Left ventricle myocardium superior (tissue), 1 donor: ENCODE measurements around the gene MEF2A. TPM values are rescaled to one million over a fixed set of nuclear protein-coding genes. Genes with fewer than 3 reads are reported as not detected.

ENCODE experiments used
- ATAC-seq: fragments of 200-7000 bp; cut with Tn5 transposase; one replicate; pipeline ENCODE4 v1.9.1; 2020; ENCODE audit warnings: mild to moderate bottlenecking, moderate library complexity
- DNase-seq: peaks from one replicate; pipeline ENCODE4 v3.0.0-alpha.2; 2020
- intact Hi-C: fragments of 100-400 bp; cut with micrococcal nuclease; formaldehyde crosslinking; loops from one replicate; pipeline ENCODE4 v1.11.0; 2022
- total RNA-seq: library from RNA; stranded (reverse); fragmentation: NEBNext Ultra II Directional; extraction: Animal tissue kit (Norgen Biotek cat#: 25700); gene quantifications from one replicate; pipeline ENCODE4 v1.2.1, GENCODE V29; 2021
- donor health status: DM: no; HTN: yes; CAD: no; lungs with severe emphysema.

MEF2A gene
- total RNA-seq, 1 donor from 2014 or later: 160 TPM

DNA sequence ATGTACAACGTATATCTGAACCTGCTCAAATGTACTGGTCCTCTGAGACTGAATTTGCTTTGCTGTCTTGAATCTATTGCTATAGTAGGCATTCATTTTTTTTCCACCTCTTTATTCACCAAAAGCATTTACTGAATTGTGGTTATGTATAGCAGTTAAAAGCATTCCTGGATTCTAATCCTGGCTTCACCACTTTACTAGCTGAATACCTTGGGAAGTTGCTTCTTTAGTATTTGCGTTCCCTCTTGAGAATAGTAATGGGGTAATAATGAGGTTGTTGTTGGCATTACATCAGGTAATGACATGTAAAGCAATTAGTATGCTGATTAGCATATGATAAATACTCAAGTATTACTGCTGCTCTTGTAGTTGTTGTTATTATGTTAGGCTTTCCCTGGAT, 29.1 kb downstream of the MEF2A start:
- ATAC-seq: no peak
- intact Hi-C loops: no loop called here

GRCh38 chr15:99598296-99598695, 32.5 kb downstream of the MEF2A start:
- DNase-seq (no peak), ATAC-seq (no peak)
- intact Hi-C loops: no loop called here

More for the DNA sequence above, 29.1 kb downstream of the MEF2A start:
- no peak for DNase-seq

DNA sequence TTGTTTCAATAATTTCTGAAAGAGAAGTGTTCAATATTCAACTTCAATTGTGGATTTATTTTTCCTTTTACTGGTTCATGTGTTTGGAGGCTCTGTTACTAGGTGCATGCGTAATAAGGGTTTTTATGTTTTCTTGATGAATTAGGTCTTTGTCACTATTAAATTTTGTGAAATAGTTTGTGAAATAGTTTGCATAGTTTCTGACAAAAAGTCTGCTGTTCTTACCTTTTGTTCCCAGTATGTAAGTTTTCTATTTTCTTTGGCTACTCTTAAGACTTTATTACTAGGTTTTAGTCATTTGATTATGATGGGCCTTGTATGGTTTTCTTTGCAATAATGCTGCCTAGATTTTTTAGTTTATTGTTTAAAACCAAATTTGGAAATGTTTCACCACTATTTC, 38.0 kb downstream of the MEF2A start:
- intact Hi-C loops: no loop called here
- ATAC-seq: no peak

DNA sequence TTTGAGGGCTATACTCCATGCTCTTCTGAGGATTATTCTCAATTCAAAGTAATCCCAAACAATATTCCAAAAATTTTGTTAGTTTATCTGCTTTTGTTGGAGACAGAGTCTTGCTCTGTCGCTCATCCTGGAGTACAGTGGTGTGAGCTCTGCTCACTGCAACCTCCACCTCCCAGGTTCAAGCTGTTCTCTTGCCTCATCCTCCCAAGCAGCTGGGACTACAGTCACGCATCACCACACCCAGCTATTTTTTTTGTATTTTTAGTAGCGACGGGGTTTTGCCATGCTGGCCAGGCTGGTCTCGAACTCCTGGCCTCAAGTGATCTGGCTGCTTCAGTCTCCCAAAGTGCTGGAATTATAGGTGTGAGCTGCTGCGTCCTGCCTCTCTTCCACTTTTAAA, 39.1 kb downstream of the MEF2A start:
- ATAC-seq: peak; percentile 28

More for the DNA sequence above, 38.0 kb downstream of the MEF2A start:
- no peak for DNase-seq

DNA sequence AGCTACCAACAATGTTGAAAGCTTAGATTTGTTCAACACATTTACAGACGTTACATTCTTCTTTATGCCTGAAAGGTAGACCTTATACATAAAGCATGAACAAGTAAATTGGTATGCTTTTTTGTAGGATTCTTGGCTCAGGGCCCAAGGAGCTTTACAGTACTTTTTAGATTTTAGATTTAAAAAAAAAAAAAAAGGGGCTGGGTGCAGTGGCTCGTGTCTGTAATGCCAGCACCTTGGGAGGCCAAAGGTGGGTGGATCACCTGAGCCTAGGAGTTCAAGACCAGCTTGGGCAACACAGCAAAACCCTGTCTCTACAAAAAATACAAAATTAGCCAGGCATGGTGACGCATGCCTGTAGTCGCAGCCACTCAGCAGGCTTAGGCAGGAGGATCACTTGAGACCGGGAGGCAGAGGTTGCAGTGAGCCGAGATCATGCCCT, 39.7 kb downstream of the MEF2A start:
- ATAC-seq: peak; percentile 61
- DNase-seq: no peak
- intact Hi-C loops: no loop called here

More for the DNA sequence above, 39.1 kb downstream of the MEF2A start:
- intact Hi-C loops: no loop called here
- no peak for DNase-seq

- ATAC-seq (no peak), DNase-seq (no peak)
- intact Hi-C loops: no loop called here
These were observed 40.2 kb downstream of the MEF2A start for GRCh38 chr15:99605990-99606389.

GRCh38 chr15:99606646-99607045, 40.9 kb downstream of the MEF2A start:
- intact Hi-C loops: no loop called here
- no peak for ATAC-seq
- no peak for DNase-seq

GRCh38 chr15:99613481-99613880, 47.7 kb downstream of the MEF2A start:
- DNase-seq: no peak
- no peak for ATAC-seq
- intact Hi-C loops: no loop called here

- intact Hi-C loops: no loop called here
- no peak for DNase-seq
- ATAC-seq: peak; percentile 23
These were observed 48.3 kb downstream of the MEF2A start for GRCh38 chr15:99613887-99614647.

DNA sequence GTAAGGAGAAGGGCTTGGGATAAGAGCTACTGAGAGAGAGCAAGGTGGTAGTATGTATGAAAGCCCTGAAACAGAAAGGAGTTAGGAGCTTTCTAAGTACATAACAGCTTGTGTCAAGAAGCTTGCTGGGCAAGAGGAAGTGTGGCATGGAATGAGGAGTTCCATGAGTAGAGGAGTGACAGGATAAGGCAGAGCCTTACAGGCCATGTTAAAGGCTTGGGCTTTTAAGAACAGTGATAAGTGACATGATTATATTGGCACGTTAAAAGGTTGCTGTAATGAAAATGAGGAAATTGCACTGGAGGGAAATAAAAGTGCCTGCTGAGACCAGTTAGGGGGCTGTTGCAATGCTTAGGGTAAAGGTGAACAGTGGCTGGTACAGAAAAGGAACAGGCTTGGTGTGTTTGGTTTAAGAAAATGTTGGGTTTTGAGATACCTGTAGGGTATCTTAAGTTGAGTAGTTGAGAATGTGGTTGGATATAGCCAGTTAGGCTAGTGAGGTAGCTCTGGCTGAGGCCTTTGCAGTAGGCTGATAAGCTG, 49.0 kb downstream of the MEF2A start:
- DNase-seq: no peak
- intact Hi-C loops: no loop called here
- peak; percentile 55 for ATAC-seq

DNA sequence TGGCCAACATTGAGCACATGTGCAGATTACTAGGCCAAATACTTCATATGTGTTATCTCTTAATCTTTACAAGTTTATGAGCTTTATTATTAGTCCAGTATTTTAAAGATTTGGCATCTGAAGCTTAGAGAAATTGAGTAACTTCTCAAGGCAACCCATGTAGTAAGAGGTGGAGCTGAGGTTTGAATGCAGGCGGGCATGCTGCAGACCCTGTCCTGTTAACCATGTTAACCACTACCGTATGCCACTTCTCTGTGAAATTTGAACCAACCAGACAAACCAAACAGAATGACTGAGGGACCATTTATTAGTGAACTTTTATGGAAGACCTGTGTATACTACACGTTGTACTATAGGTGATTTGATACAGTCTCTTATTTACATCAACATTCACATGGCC, 49.7 kb downstream of the MEF2A start:
- DNase-seq: no peak
- no peak for ATAC-seq
- intact Hi-C loops: no loop called here

GRCh38 chr15:99616129-99616528, 50.3 kb downstream of the MEF2A start:
- DNase-seq: no peak
- intact Hi-C loops: no loop called here
- ATAC-seq: no peak

GRCh38 chr15:99616773-99617342, 51.1 kb downstream of the MEF2A start:
- intact Hi-C loops: no loop called here

DNA sequence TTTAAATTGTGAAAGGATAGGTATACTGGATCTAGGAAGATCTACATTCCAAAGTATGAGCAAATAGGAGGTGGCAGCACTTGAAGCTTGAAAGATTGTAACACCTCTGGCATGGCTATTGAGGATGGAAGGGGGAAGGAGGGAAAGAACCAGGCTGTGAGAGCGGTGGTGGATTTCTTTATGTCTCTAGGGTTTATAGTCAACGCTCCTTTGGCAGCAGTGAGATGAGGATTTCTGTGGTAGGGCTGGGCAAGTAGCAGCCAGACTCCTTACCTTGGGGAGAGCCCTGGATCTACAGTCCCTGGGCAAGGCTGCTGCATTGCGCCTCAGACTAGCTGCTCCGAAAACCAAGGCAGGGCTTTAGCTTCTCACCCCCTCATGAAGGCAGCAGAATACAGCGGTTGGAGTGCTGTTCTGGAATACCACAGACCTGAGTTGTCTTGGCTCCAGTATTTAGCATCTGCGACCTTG, 53.2 kb downstream of the MEF2A start:
- ATAC-seq (peak; percentile 53), DNase-seq (no peak)
- intact Hi-C loops: no loop called here

More at GRCh38 chr15:99616773-99617342, 51.1 kb downstream of the MEF2A start:
- DNase-seq (no peak), ATAC-seq (no peak)

DNA sequence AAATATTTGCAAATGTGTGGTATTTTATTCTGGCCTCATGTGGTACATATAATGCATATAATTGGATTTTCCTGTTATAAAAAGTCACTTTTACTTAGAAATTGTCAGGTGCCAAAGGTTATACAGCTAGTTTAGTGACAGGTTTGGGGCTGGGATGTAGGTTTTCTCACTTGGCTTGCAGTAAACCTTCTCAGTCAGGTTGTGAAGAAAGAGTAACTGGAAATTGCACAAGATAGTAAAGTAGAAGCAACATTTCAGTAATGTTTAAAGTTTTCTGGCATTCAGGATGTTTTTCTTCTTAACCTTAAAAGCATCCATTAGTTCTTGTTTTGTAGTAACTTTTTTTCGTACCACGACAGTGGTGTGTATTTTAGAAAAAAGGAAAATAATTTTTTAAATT, 53.9 kb downstream of the MEF2A start:
- no peak for DNase-seq
- no peak for ATAC-seq
- intact Hi-C loops: no loop called here

- ATAC-seq: no peak
- DNase-seq: no peak
- intact Hi-C loops: no loop called here
These were observed 54.4 kb downstream of the MEF2A start for GRCh38 chr15:99620178-99620577.

DNA sequence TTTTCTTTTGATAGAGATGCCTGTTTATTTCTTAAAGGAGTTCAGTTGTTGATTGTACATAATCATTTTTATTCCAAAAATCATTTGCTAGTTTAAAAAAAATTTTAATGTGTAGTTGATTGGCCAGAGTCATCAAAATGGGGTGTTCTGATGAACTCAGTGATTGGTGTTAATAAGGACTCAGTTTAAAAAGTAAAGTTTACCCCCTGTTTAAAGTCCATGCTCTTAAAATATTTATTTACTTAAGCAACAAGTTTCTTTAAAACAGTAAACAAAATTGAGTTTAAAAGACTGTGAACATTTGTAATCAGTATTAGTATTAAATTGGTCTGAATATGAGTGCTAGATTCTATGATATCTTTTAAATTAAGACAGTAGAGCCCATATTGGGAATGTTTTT, 56.0 kb downstream of the MEF2A start:
- ATAC-seq (no peak), DNase-seq (no peak)
- intact Hi-C loops: no loop called here

DNA sequence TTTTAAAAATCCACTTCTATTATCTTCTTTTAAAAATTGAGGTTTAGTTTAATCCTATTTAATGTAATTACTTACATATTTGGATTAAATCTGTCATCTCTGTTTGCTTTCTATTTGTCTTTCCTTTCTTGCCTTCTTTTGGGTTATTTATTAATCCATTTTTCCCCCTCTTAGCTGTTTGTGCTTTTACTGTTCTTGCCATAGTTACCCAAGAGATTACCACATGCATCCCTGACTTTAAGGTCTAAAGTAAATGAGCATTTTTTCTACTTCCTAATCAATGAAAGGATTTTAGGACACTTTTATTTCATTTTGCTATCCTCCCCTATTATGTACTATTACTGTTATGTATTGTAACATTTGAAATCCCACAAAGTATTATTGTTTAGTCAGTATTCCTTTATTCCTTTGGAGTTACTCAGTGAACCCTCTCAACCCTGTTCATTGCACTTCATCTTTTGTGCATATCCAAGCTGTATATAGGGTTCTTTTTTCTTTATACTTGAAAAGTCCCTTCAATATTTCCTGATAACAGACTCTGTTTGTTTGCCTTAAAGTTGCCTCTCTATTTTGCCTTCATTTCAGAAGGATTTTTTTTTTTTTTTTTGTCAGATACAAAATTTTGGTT, 62.7 kb downstream of the MEF2A start:
- intact Hi-C loops: no loop called here
- no peak for ATAC-seq

GRCh38 chr15:99630607-99631131, 64.9 kb downstream of the MEF2A start:
- no peak for DNase-seq
- intact Hi-C loops: no loop called here
- no peak for ATAC-seq

More for the DNA sequence above, 62.7 kb downstream of the MEF2A start:
- no peak for DNase-seq

- DNase-seq (no peak), ATAC-seq (peak; percentile 70)
- intact Hi-C loops: no loop called here
These were observed 65.5 kb downstream of the MEF2A start for GRCh38 chr15:99631255-99631654.
